ENCODE results near the gene CDC42EP2.

CDC42EP2 gene

DNA sequence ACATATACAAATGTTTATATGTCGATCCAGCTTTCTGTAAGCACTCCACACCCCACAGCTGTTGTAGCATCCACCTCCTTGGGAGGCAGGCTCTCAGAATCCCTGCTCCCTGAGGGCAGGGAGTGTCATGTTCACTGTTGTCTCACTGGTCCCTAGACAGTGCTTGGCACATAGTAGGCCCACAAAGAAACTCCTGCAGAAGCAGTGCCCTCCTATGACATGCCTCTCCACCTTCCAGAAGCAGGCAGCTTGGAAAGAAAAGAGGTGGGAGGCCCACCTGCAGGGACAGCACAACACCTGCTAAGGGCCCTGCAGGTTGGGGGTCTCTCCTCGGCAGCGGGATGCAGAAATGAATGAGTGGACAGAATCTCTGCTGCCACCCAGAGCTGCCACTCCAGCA lies 11.1 kb upstream of the CDC42EP2 start:
- no peak overlapping the region for H3K4me3 ChIP-seq (ENCODE audit: low read depth, low read length)
- in situ Hi-C loops (cut with HindIII; ENCODE audit: low sequenced_read_pairs), result no loop called here
- DNase-seq (ENCODE audit: low read depth), result no peak
- TF ChIP-seq, protein P1, sequence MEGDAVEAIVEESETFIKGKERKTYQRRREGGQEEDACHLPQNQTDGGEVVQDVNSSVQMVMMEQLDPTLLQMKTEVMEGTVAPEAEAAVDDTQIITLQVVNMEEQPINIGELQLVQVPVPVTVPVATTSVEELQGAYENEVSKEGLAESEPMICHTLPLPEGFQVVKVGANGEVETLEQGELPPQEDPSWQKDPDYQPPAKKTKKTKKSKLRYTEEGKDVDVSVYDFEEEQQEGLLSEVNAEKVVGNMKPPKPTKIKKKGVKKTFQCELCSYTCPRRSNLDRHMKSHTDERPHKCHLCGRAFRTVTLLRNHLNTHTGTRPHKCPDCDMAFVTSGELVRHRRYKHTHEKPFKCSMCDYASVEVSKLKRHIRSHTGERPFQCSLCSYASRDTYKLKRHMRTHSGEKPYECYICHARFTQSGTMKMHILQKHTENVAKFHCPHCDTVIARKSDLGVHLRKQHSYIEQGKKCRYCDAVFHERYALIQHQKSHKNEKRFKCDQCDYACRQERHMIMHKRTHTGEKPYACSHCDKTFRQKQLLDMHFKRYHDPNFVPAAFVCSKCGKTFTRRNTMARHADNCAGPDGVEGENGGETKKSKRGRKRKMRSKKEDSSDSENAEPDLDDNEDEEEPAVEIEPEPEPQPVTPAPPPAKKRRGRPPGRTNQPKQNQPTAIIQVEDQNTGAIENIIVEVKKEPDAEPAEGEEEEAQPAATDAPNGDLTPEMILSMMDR (IDR thresholded peaks at IDR 0.05; ENCODE audit: low read depth, low read length, missing control alignments), result no peak

DNA sequence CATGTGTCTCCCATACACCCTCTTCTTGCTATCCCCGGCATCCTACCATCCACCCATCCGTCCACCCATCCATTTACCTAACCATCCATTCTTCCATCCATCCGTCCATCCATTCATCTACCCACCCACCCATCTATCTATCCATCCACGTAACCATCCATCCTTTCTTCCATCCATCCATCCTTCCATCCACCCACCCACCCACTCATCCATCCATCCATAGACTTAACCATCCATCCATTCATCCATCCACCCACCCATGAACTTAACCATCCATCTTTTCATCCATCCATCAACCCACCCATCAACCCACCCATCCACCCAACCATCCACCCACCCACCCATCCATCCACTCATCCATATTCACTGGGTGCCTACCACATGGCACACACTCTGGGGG lies 10.6 kb upstream of the CDC42EP2 start:
- no peak overlapping the region for H3K4me3 ChIP-seq (ENCODE audit: low read depth, low read length)
- no peak for DNase-seq (ENCODE audit: low read depth)
- TF ChIP-seq, protein P1 (IDR thresholded peaks at IDR 0.05; ENCODE audit: low read depth, low read length, missing control alignments), result no peak
- in situ Hi-C loops (cut with HindIII; ENCODE audit: low sequenced_read_pairs), result no loop called here

DNA sequence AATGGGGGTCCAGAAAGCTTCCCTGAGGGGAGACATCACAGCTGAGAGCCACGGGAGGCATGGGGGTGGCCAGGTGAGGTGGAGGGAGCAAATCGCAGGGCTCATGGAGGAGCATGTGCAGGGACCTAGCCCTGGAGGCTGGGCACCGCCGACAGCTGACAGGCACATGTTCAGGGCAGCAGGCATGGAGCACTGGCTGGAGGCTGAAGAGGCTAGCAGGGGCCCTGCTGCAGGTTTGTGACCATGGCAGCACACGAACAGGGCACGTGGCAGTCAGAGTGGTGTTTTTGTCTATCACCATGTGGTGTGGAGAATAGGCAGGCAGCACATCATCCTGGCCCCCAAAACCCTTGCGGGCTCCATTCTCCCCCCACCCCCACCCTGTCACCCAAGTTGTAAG lies 10.1 kb upstream of the CDC42EP2 start:
- TF ChIP-seq, protein P1 (IDR thresholded peaks at IDR 0.05; ENCODE audit: low read depth, low read length, missing control alignments), result no peak
- in situ Hi-C loops (cut with HindIII; ENCODE audit: low sequenced_read_pairs), result no loop called here
- no peak overlapping the region for H3K4me3 ChIP-seq (ENCODE audit: low read depth, low read length)
- no peak for DNase-seq (ENCODE audit: low read depth)

DNA sequence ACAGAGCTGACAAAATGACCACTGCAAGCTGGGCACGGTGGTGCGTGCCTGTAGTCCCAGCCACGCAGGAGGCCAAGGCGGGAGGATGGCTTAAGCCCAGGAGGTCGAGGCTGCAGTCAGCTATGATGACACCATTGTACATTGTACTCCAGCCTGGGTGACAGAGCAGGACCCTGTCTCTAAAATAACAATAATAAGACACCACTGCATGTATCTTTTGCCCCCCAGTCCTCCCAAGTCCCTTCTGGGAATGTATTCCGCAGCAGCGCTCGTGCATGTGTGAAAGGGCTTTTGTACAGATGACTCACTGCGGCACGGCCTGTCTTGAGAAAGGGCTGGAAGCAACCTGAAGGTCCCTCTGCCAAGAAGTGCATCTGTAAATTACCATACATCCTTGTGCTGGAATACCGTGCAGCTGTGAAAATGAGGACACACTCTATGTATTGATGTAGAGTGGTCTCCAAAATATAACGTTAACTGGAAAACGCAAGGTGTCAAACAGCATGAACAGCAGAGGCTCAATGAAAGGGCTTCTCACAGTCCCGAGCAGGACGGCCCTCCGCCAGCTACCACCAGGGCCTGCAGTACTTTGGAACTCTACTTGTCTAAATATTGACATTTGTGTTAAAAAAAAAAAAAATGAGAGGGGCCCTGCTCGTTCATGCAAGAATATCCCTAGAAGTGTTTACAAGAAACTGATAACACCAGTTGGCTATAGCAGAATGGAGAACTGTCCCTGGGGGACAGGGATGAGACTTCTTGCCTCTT lies 9.0 kb upstream of the CDC42EP2 start:
- in situ Hi-C loops (cut with HindIII; ENCODE audit: low sequenced_read_pairs), result no loop called here
- no peak overlapping the region for H3K4me3 ChIP-seq (ENCODE audit: low read depth, low read length)
- TF ChIP-seq, protein P1 (IDR thresholded peaks at IDR 0.05; ENCODE audit: low read depth, low read length, missing control alignments), result no peak
- no peak for DNase-seq (ENCODE audit: low read depth)

DNA sequence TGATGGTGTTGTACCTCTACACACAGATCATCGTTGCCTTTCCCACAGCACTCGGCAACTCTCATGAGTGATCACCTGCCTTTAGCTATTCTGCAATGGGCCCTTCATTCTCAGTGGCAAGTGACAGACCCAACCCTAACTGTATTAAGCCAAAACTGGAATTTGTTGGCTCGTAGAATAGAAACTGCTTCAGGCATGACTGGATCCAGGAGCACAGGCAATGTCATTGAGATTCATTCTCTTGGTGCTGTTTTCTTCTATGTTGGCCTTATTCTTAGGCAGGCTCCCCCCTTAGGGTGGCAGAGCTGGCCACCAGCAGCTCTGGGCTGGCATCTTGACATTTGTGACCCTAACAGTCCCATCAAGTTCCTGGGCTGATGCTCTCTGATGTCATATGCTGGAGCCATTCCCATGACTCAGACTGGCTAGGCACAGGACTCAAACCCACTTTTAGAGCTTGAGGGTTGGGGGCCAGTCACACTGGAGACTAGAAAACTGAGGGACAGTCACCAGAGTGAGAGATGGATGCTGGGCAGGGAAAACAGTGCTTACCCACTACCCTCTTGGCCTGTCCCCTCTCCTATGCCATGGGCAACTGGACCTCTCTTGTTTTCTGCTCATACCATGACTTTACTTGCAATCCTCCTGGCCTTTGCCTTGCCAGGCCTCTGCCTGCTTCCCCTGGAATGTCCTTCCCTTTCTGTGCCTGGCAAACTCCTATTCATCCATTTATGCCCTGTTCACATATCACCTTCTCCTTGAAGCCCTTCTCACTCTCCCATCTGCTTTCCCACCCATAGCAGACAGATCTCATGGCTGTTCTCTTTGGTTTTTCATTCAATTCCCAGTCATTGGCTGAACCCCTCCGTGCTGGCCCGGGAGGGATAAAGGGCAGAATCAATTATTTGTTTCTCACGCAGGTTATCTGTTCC lies 7.1 kb upstream of the CDC42EP2 start:
- in situ Hi-C loops (cut with HindIII; ENCODE audit: low sequenced_read_pairs), result no loop called here
- TF ChIP-seq, protein P1 (IDR thresholded peaks at IDR 0.05; ENCODE audit: low read depth, low read length, missing control alignments), result no peak
- DNase-seq (ENCODE audit: low read depth), result no peak
- no peak overlapping the region for H3K4me3 ChIP-seq (ENCODE audit: low read depth, low read length)

DNA sequence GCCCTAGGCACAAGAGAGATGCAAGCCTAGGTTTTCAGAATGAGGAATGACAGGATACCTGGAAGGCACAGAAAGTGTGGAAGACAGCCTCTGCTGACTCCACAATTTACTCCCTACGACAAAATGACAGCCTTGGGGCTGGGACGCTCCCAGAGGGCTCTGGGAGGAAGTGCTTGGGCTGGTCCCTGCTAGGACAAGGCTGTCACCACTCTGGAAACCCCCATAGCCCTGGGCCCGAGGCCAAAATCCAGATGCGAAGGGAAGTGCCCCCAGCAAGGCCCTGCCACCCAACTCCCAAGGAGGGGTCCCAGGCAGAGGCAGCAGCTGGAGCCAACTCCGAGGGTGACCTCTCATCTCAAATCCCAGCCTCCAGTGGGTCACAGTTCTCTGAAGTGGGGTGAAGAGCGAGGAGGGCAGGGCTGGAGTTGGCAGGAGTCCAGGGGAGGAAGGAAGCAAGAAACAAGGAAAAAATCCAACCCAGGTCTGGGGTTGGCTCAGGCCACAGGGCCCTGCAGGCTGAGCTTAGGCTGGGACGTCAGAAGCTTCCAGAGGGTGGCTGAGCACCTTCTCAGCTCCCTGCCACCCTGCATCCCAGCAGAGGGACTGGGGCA lies 6.3 kb upstream of the CDC42EP2 start:
- DNase-seq (ENCODE audit: low read depth), result no peak
- in situ Hi-C loops (cut with HindIII; ENCODE audit: low sequenced_read_pairs), result no loop called here
- TF ChIP-seq, protein P1 (IDR thresholded peaks at IDR 0.05; ENCODE audit: low read depth, low read length, missing control alignments), result no peak
- no peak overlapping the region for H3K4me3 ChIP-seq (ENCODE audit: low read depth, low read length)
